Mammary epithelial cell (primary cell): ENCODE data around the gene PRMT3.

Source experiments
- EZH2 ChIP-seq: IDR thresholded peaks from 2 replicates; pipeline ENCODE4 v1.6.1; 2012; ENCODE audit warnings: low read length, inconsistent platforms, borderline replicate concordance
- TF ChIP-seq, protein P1 (sequence below), 2 donors: IDR thresholded peaks in 1 of 2; conservative IDR thresholded peaks in 1 of 2; 2 replicates each; pipeline ENCODE4 v1.5.1; 2011 to 2012; ENCODE audit warnings: inconsistent platforms in 2 of 2, low read length in 2 of 2, mild to moderate bottlenecking in 2 of 2, control low read depth in 1 of 2, low read depth in 1 of 2; ENCODE audit not compliant: insufficient read depth in 1 of 2; ENCODE audit errors: extremely low read depth in 1 of 2

DNA sequence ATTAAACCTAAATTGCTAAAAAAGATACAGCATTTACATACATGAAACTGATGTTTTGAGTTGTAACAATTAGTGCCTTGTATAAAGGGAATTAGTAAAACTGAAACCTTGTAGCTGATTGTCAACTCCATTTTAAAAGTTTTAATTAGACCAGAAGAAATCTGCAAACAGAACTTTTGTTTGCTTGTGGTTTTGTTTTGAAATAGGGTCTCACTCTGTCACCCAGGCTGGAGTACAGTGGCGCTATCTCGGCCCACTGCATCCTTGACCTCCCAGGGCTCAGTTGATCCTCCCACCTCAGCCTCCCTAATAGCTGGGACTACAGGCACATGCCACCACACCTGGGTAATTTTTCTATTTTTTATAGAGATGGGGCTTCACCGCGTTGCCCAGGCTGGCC, 125.4 kb downstream of the PRMT3 start:
- TF ChIP-seq, protein P1, sequence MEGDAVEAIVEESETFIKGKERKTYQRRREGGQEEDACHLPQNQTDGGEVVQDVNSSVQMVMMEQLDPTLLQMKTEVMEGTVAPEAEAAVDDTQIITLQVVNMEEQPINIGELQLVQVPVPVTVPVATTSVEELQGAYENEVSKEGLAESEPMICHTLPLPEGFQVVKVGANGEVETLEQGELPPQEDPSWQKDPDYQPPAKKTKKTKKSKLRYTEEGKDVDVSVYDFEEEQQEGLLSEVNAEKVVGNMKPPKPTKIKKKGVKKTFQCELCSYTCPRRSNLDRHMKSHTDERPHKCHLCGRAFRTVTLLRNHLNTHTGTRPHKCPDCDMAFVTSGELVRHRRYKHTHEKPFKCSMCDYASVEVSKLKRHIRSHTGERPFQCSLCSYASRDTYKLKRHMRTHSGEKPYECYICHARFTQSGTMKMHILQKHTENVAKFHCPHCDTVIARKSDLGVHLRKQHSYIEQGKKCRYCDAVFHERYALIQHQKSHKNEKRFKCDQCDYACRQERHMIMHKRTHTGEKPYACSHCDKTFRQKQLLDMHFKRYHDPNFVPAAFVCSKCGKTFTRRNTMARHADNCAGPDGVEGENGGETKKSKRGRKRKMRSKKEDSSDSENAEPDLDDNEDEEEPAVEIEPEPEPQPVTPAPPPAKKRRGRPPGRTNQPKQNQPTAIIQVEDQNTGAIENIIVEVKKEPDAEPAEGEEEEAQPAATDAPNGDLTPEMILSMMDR (conservative IDR thresholded peaks at IDR 0.05 in 1 of 2, IDR thresholded peaks at IDR 0.05 in 1 of 2; ENCODE audit: extremely low read depth in 1 of 2, insufficient read depth in 1 of 2, low read depth in 1 of 2, low read length in 2 of 2) = no peak
- TF ChIP-seq EZH2 = no peak
